ENCODE measurements around the gene TMEM63A. TPM values are rescaled to one million over a fixed set of nuclear protein-coding genes. Genes with fewer than 3 reads are reported as not detected.

Gene TMEM63A
- total and polyA plus RNA-seq, 2 donors (not counting 1 experiment from before 2014, with no cell fraction given) = 14.5 to 24.1 TPM

- no peak overlapping the region for H2AFZ ChIP-seq (ENCODE audit: low read length)
- no peaks in the 10 kb centered on the region for H4K20me1 ChIP-seq (ENCODE audit: control insufficient read depth, extremely low read depth, insufficient read depth, low read length)
- no peak overlapping the region for H3K4me3 ChIP-seq (replicated peaks in 1 of 4; ENCODE audit: control extremely low read depth in 1 of 4, insufficient read depth in 1 of 4, low read depth in 3 of 4, low read length in 4 of 4)
- H3K4me1 ChIP-seq (ENCODE audit: control insufficient read depth, extremely low read depth, insufficient read depth, low read length) = peaks cover under 1% of the 10 kb centered on the region
- no peak for DNase-seq (ENCODE audit: low read depth in 2 of 2)
- H3K4me2 ChIP-seq (ENCODE audit: extremely low read depth, insufficient read depth, low read length) = no peak overlapping the region
- H3K9me3 ChIP-seq (ENCODE audit: control insufficient read depth, insufficient read depth, low read depth, low read length) = no peaks in the 10 kb centered on the region
- H3K9ac ChIP-seq (ENCODE audit: insufficient read depth, low read length) = no peak overlapping the region
- no peaks in the 10 kb centered on the region for H3K27me3 ChIP-seq (ENCODE audit: control insufficient read depth, insufficient read depth, low read length)
- H3K79me2 ChIP-seq (ENCODE audit: control insufficient read depth, insufficient read depth, low read length) = no peaks in the 10 kb centered on the region
- TF ChIP-seq EZH2 (IDR thresholded peaks at IDR 0.05; ENCODE audit: low read length, missing control alignments) (no peak), CTCF (conservative IDR thresholded peaks at IDR 0.05 in 1 of 2, IDR thresholded peaks at IDR 0.05 in 1 of 2; ENCODE audit: low read depth in 1 of 2, low read length in 2 of 2) (no peak)
- H3K27ac ChIP-seq (ENCODE audit: insufficient read depth, low read length) = no peak overlapping the region
- H3K36me3 ChIP-seq (ENCODE audit: control insufficient read depth, insufficient read depth, low read length) = no peaks in the 10 kb centered on the region
These were observed 59.4 kb downstream of the TMEM63A start for GRCh38 chr1:225822655-225823403.

GRCh38 chr1:225820522-225821120, 61.6 kb downstream of the TMEM63A start:
- Histone ChIP-seq H3K9ac (ENCODE audit: insufficient read depth, low read length) (no peak overlapping the region), H2AFZ (ENCODE audit: low read length) (no peak overlapping the region), H4K20me1 (ENCODE audit: control insufficient read depth, extremely low read depth, insufficient read depth, low read length) (no peaks in the 10 kb centered on the region), H3K36me3 (ENCODE audit: control insufficient read depth, insufficient read depth, low read length) (no peaks in the 10 kb centered on the region), H3K4me3 (replicated peaks in 1 of 4; ENCODE audit: control extremely low read depth in 1 of 4, insufficient read depth in 1 of 4, low read depth in 3 of 4, low read length in 4 of 4) (no peak overlapping the region), H3K4me2 (ENCODE audit: extremely low read depth, insufficient read depth, low read length) (no peak overlapping the region), H3K79me2 (ENCODE audit: control insufficient read depth, insufficient read depth, low read length) (no peaks in the 10 kb centered on the region), H3K27ac (ENCODE audit: insufficient read depth, low read length) (no peak overlapping the region), H3K9me3 (ENCODE audit: control insufficient read depth, insufficient read depth, low read depth, low read length) (no peaks in the 10 kb centered on the region), H3K4me1 (ENCODE audit: control insufficient read depth, extremely low read depth, insufficient read depth, low read length) (peaks cover 15% of the 10 kb centered on the region), H3K27me3 (ENCODE audit: control insufficient read depth, insufficient read depth, low read length) (no peaks in the 10 kb centered on the region)
- DNase-seq (ENCODE audit: low read depth in 2 of 2) = peak in 1 of 2 donors; percentile 54
- TF ChIP-seq EZH2 (IDR thresholded peaks at IDR 0.05; ENCODE audit: low read length, missing control alignments) = no peak

DNA sequence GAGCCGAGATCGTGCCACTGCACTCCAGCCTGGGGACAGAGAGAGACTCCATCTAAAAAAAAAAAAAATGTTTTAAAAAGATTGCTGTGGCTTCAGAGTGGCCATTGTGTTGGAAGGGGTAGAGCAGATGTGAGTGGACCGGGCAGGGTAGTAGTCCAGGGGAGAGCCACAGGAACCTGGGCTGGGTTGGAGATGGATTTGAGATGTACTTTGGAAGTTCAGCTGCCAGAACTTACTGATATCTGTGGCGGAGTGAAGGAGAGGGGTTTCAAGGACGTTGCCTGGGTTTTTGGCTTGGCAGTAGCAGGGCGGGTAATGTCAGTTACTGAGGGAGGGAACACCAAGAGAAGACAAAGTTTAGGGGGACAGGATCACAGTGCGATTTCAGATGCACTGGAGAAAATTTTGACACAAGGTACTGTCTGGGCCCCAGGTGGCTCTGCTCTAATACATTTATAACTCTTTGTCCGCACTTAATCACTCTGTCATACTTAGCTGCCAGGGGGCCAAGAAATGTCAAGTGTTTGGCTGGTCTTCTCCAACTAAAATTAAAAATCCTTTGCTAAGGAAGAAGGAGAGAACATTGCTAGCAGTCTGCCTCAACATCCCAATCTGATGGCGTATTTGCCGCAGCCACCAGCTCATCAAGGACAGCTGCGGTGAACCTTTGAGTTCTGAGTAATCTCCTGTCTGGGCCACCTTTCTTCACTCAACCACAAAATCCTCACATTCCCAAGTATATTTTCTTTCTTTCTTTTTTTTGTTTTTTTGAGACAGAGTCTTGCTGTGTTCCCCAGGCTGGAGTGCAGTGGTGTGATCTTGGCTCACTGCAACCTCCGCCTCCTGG, 62.6 kb downstream of the TMEM63A start:
- Histone ChIP-seq H3K79me2 (ENCODE audit: control insufficient read depth, insufficient read depth, low read length) (no peaks in the 10 kb centered on the region), H3K9ac (ENCODE audit: insufficient read depth, low read length) (no peak overlapping the region), H3K36me3 (ENCODE audit: control insufficient read depth, insufficient read depth, low read length) (no peaks in the 10 kb centered on the region), H2AFZ (ENCODE audit: low read length) (no peak overlapping the region), H3K27me3 (ENCODE audit: control insufficient read depth, insufficient read depth, low read length) (no peaks in the 10 kb centered on the region), H3K4me3 (replicated peaks in 1 of 4; ENCODE audit: control extremely low read depth in 1 of 4, insufficient read depth in 1 of 4, low read depth in 3 of 4, low read length in 4 of 4) (no peak overlapping the region), H4K20me1 (ENCODE audit: control insufficient read depth, extremely low read depth, insufficient read depth, low read length) (no peaks in the 10 kb centered on the region), H3K9me3 (ENCODE audit: control insufficient read depth, insufficient read depth, low read depth, low read length) (no peaks in the 10 kb centered on the region), H3K4me2 (ENCODE audit: extremely low read depth, insufficient read depth, low read length) (no peak overlapping the region), H3K4me1 (ENCODE audit: control insufficient read depth, extremely low read depth, insufficient read depth, low read length) (peaks cover 16% of the 10 kb centered on the region), H3K27ac (ENCODE audit: insufficient read depth, low read length) (no peak overlapping the region)
- TF ChIP-seq CTCF (conservative IDR thresholded peaks at IDR 0.05 in 1 of 2, IDR thresholded peaks at IDR 0.05 in 1 of 2; ENCODE audit: low read depth in 1 of 2, low read length in 2 of 2) = no peak
- TF ChIP-seq EZH2 (IDR thresholded peaks at IDR 0.05; ENCODE audit: low read length, missing control alignments) = no peak
- DNase-seq (ENCODE audit: low read depth in 2 of 2) = peak in 1 of 2 donors; percentile 54

All from fibroblast of lung (primary cell).